Psoas muscle (tissue), 8 donors: ENCODE measurements around the gene NDST1. TPM values are rescaled to one million over a fixed set of nuclear protein-coding genes. Genes with fewer than 3 reads are reported as not detected.

Experiments
- ATAC-seq, 4 donors: fragments of 200-7000 bp; cut with Tn5 transposase; one replicate each; pipeline ENCODE4 v1.9.1; 2020; ENCODE audit warnings: moderate library complexity in 3 of 4, mild to moderate bottlenecking in 2 of 4
- DNase-seq, 2 donors: peaks; one replicate each; pipeline ENCODE4 v3.0.0-alpha.2; 2020
- H3K27ac ChIP-seq: fragments of 200-600 bp; one replicate; pipeline ENCODE4 v1.8.0; 2022
- H3K27me3 ChIP-seq, 3 donors: fragments of 200-600 bp in 1 of 3; one replicate each; pipeline versions ENCODE4 v1.6.1 to v1.8.0; 2013 to 2022; ENCODE audit warnings: low read length in 2 of 3, mild to moderate bottlenecking in 2 of 3, moderate library complexity in 1 of 3; ENCODE audit not compliant: insufficient read depth in 3 of 3
- H3K36me3 ChIP-seq, 2 donors: fragments of 200-600 bp in 1 of 2; one replicate each; pipeline versions ENCODE4 v1.6.1 to v1.8.0; 2013 to 2022; ENCODE audit warnings: low read depth in 1 of 2, mild to moderate bottlenecking in 1 of 2, moderate library complexity in 1 of 2; ENCODE audit not compliant: insufficient read depth in 1 of 2
- H3K4me1 ChIP-seq: fragments of 200-600 bp; one replicate; pipeline ENCODE4 v1.8.0; 2022
- H3K4me3 ChIP-seq: fragments of 200-600 bp; one replicate; pipeline ENCODE4 v1.8.0; 2022; ENCODE audit warnings: mild to moderate bottlenecking
- H3K9me3 ChIP-seq: fragments of 200-600 bp; one replicate; pipeline ENCODE4 v1.8.0; 2022
- WGBS, 3 donors: extraction: QIAGEN DNeasy Blood & Tissue Kit; methylation state at CpG; one replicate each; pipeline versions ENCODE4 v1.1.6 to v1.1.7; 2013; 5-methylcytosine and 5-hydroxymethylcytosine counted together
- intact Hi-C, 2 donors: fragments of 100-400 bp; cut with DNase I; formaldehyde crosslinking; loops; one replicate each; pipeline versions ENCODE4 v1.11.0 to v1.14.2; 2022
- polyA plus RNA-seq, 3 donors: library from polyadenylated mRNA; stranded (reverse); fragments of 200-250 nt; gene quantifications; one replicate each; pipeline ENCODE4 v1.2.3, GENCODE V29; 2013
- total RNA-seq, 4 donors: library from RNA; stranded (reverse); fragmentation: NEBNext Ultra II Directional in 2 of 4; extraction: Animal tissue kit (Norgen Biotek cat#: 25700) in 2 of 4; gene quantifications; one replicate each; pipeline versions ENCODE4 v1.2.1 to v1.2.4, GENCODE V29; 2021 to 2023
- TF ChIP-seq, protein P1 (sequence below): fragments of 200-600 bp; IDR thresholded peaks from one replicate; pipeline ENCODE4 v1.8.0; 2022; ENCODE audit warnings: antibody characterized with exemption
- donor health status: healthy with polysubstance abuse.
- donor health status: DM: no; HTN: no; CAD: no; lungs with moderate emphysema.
- donor health status: Bipolar disorder and iron deficiency.
- donor health status: healthy.
- donor health status: DM: yes; HTN: yes; CAD: no.
- donor health status: DM: no; HTN: no; CAD: no.
- donor health status: DM: no; HTN: no; CAD: no.
- donor health status: DM: yes; HTN: yes; CAD: no.

The NDST1 gene
- total and polyA plus RNA-seq, 7 donors = 11.0 to 40.2 (median 30.1) TPM

DNA sequence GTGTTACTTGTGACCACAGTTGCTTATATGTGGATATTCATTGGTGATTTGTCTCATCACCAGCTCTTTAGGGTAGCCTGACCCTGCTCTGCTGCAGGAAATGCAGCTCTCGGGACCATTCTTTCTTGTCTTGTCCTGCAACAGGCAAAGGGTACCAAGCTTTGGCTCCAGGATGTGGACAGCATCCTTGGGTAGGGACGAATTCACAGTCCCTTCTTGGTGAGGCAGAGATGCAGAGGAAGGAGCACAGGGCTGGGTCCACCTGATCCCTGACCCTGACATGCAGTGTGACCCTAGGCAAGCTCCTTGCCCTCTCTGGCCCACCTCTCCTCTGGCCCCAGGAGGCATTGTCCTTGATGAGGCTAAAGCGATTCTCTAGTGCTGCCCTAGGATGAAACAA lies 95.6 kb downstream of the NDST1 start:
- ATAC-seq (no peak), DNase-seq (peak in 1 of 2 donors; percentile 30)
- Histone ChIP-seq H3K4me1 (peaks cover 48% of the 10 kb centered on the region), H3K4me3 (no peak overlapping the region), H3K27me3 (no peaks in the 10 kb centered on the region), H3K27ac (peak overlapping the region; percentile 46), H3K9me3 (no peaks in the 10 kb centered on the region), H3K36me3 (no peaks in the 10 kb centered on the region)
- TF ChIP-seq, protein P1, sequence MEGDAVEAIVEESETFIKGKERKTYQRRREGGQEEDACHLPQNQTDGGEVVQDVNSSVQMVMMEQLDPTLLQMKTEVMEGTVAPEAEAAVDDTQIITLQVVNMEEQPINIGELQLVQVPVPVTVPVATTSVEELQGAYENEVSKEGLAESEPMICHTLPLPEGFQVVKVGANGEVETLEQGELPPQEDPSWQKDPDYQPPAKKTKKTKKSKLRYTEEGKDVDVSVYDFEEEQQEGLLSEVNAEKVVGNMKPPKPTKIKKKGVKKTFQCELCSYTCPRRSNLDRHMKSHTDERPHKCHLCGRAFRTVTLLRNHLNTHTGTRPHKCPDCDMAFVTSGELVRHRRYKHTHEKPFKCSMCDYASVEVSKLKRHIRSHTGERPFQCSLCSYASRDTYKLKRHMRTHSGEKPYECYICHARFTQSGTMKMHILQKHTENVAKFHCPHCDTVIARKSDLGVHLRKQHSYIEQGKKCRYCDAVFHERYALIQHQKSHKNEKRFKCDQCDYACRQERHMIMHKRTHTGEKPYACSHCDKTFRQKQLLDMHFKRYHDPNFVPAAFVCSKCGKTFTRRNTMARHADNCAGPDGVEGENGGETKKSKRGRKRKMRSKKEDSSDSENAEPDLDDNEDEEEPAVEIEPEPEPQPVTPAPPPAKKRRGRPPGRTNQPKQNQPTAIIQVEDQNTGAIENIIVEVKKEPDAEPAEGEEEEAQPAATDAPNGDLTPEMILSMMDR = no peak
- intact Hi-C loops = no loop called here
- 77 to 91% (median 79%) methylated on average over 3 of the region's 3 CpGs for WGBS, 3 donors

DNA sequence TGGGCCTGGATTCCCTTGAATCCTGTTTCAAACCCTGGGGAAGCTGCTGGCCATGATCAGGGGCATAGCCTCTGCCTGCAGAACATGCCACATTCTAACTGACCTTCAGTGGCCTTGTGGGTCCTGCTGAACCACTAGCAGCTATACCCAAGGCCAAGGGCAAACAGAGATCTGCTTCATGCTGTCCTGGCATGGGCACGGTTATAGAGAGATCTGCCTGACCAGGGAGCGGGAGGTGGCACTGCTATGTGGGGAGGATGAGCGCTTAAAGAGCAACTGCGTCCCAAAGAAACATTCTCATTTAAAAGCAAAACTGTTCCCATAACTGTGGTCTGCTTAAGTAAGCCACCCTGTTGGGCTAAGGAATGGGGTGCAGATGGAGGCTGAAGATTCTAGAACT lies 96.1 kb downstream of the NDST1 start:
- Histone ChIP-seq H3K36me3 (no peaks in the 10 kb centered on the region), H3K4me3 (no peak overlapping the region), H3K27ac (peak overlapping the region; percentile 46), H3K9me3 (no peaks in the 10 kb centered on the region), H3K27me3 (no peaks in the 10 kb centered on the region), H3K4me1 (peaks cover 51% of the 10 kb centered on the region)
- peak in 1 of 2 donors; percentile 33 for DNase-seq
- intact Hi-C loops = no loop called here
- ATAC-seq = no peak
- TF ChIP-seq, protein P1 = no peak
- WGBS, 3 donors = 65 to 81% (median 74%) methylated on average over 4 of the region's 4 CpGs

DNA sequence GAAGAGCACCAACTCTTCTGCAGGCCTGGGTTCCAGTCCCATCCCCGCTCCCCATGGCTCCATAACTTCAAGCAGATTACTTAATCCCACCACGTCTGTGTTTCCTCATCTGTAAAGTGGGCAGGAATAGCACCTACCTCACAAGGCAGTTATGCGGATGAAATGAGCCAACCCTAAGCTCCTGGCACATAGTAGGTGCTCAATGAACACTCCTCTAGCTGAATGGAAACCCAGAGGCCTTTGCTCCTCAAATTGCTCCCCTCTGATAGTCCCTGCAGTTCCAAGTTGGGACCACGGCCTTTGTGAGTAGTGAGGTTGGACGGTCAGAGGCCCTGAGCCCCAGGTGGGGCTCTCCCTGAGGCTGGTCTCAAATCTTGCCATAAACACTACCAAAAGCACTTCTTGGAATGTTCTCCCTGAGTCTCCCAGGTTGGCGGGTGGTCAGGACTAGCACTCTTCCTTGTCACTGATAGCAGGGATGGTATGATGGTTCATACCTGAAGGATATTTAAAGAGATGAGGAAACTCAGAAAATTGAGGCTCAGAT lies 97.0 kb downstream of the NDST1 start:
- 86 to 92% (median 89%) methylated on average over 6 of the region's 6 CpGs for WGBS, 3 donors
- ATAC-seq (no peak), DNase-seq (peak in 1 of 2 donors; percentile 4)
- H3K9me3 ChIP-seq = no peaks in the 10 kb centered on the region
- TF ChIP-seq, protein P1 = no peak
- H3K27ac ChIP-seq = peak overlapping the region; percentile 46
- intact Hi-C loops = no loop called here
- no peak overlapping the region for H3K4me3 ChIP-seq
- H3K36me3 ChIP-seq = no peaks in the 10 kb centered on the region
- H3K4me1 ChIP-seq = peaks cover 51% of the 10 kb centered on the region
- no peaks in the 10 kb centered on the region for H3K27me3 ChIP-seq

DNA sequence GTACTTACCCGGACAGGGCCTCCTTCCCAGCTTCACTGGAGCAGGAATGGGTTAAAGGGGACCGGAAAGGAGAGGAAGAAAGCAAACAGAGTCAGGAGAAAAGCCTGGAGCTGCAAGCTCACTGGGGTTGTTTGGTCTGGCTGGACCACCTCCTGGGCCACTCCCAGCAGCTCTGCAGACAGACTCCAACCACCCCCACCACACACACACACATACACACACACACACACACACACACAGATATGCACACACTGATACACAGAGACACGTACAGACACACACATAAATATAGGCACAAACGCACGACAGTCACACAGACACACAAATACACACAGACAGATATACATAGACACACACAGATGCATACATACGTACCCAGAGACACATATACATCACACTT lies 97.6 kb downstream of the NDST1 start:
- H3K4me1 ChIP-seq = peaks cover 51% of the 10 kb centered on the region
- DNase-seq (no peak), ATAC-seq (no peak)
- no peaks in the 10 kb centered on the region for H3K27me3 ChIP-seq
- intact Hi-C loops = no loop called here
- H3K4me3 ChIP-seq = no peak overlapping the region
- no peaks in the 10 kb centered on the region for H3K36me3 ChIP-seq
- H3K9me3 ChIP-seq = no peaks in the 10 kb centered on the region
- WGBS, 3 donors = 75 to 87% (median 85%) methylated on average over 5 to 6 of the region's 6 CpGs
- TF ChIP-seq, protein P1 = no peak
- no peak overlapping the region for H3K27ac ChIP-seq

DNA sequence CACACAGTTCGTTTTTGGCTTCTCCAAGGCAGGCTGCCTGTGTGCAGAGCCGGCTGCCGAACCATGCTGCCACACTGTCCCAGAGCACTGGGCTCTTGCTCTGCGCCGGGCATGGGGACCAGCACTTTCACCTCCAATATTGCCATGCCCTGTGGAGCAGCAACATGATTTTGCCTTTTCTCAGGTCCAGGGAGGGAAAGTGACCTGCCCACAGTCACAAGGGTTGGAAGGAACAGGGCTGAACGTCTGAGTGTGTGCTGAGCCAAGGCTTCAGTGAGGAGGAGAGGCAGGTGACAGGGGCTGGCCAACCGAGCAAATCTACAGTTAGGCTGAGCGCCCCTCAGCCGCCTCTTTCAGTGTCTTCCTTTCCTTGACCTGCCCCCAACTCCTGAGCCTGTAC lies 98.5 kb downstream of the NDST1 start:
- peak overlapping the region; percentile 98 for H3K27ac ChIP-seq
- DNase-seq = peak in 1 of 2 donors; percentile 36
- H3K4me1 ChIP-seq = peaks cover 55% of the 10 kb centered on the region
- H3K4me3 ChIP-seq = no peak overlapping the region
- TF ChIP-seq, protein P1 = no peak
- no peak for ATAC-seq
- intact Hi-C loops = no loop called here
- no peaks in the 10 kb centered on the region for H3K36me3 ChIP-seq
- 70 to 80% (median 71%) methylated on average over 9 of the region's 9 CpGs for WGBS, 3 donors
- no peaks in the 10 kb centered on the region for H3K9me3 ChIP-seq
- H3K27me3 ChIP-seq = no peaks in the 10 kb centered on the region
